GM23338 (cell line): Measurements from ENCODE around the gene NR5A2. TPM values are rescaled to one million over a fixed set of nuclear protein-coding genes. Genes with fewer than 3 reads are reported as not detected.
A peak's percentile ranks its signal among the peaks of the same experiment; 100 is the strongest.

ENCODE experiments used
- ATAC-seq: fragments of 200-7000 bp; cut with Tn5 transposase; 3 replicates; pipeline ENCODE4 v1.9.1; 2020
- DNase-seq: peaks from one replicate; pipeline ENCODE4 v3.0.0-alpha.2; 2015; ENCODE audit warnings: low spot score
- H2AFZ ChIP-seq: fragments of 200-600 bp; sonication (generic); 2 replicates; pipeline ENCODE4 v1.8.0; 2016; ENCODE audit warnings: antibody characterized with exemption, mild to moderate bottlenecking, moderate library complexity
- H3F3A ChIP-seq: fragments of 200-600 bp; sonication (generic); replicated peaks from 2 replicates; pipeline ENCODE4 v1.8.0; 2017; ENCODE audit warnings: antibody characterized with exemption, mixed run types, low read depth
- H3K27ac ChIP-seq: fragments of 200-600 bp; sonication (generic); 2 replicates; pipeline ENCODE4 v1.6.1; 2016; ENCODE audit warnings: low read depth
- H3K27me3 ChIP-seq: fragments of 200-600 bp; sonication (generic); 2 replicates; pipeline ENCODE4 v1.8.0; 2016; ENCODE audit warnings: mild to moderate bottlenecking, mixed run types, moderate library complexity; ENCODE audit not compliant: insufficient read depth
- H3K36me3 ChIP-seq: fragments of 200-600 bp; sonication (generic); 2 replicates; pipeline ENCODE4 v1.8.0; 2016; ENCODE audit warnings: mild to moderate bottlenecking; ENCODE audit not compliant: insufficient read depth
- H3K4me1 ChIP-seq: fragments of 200-600 bp; sonication (generic); 2 replicates; pipeline ENCODE4 v1.8.0; 2016; ENCODE audit warnings: mild to moderate bottlenecking, moderate library complexity; ENCODE audit not compliant: insufficient read depth
- H3K4me2 ChIP-seq: fragments of 200-600 bp; sonication (generic); 2 replicates; pipeline ENCODE4 v1.7.1; 2017; ENCODE audit warnings: mixed run types
- H3K4me3 ChIP-seq: fragments of 200-600 bp; sonication (generic); 2 replicates; pipeline ENCODE4 v1.6.1; 2016; ENCODE audit warnings: mixed run types
- H3K79me2 ChIP-seq: fragments of 200-600 bp; sonication (generic); replicated peaks from 2 replicates; pipeline ENCODE4 v1.8.0; 2017; ENCODE audit warnings: mild to moderate bottlenecking; ENCODE audit not compliant: insufficient read depth
- H3K9me2 ChIP-seq: fragments of 200-600 bp; sonication (generic); 2 replicates; pipeline ENCODE4 v1.8.0; 2017; ENCODE audit not compliant: insufficient read depth
- H4K20me1 ChIP-seq: fragments of 200-600 bp; sonication (generic); replicated peaks from 2 replicates; pipeline ENCODE4 v1.8.0; 2017; ENCODE audit warnings: mild to moderate bottlenecking; ENCODE audit not compliant: insufficient read depth
- H3K27ac Mint-ChIP-seq: 2 replicates; pipeline ENCODE4 v1.8.0; 2020; ENCODE audit warnings: inconsistent platforms, mild to moderate bottlenecking, moderate library complexity, mixed read lengths
- H3K27me3 Mint-ChIP-seq: 3 replicates; pipeline ENCODE4 v1.8.0; 2022; ENCODE audit warnings: low read depth, mild to moderate bottlenecking, moderate library complexity, mixed read lengths, inconsistent platforms; ENCODE audit not compliant: insufficient read depth, poor library complexity
- H3K36me3 Mint-ChIP-seq: 3 replicates; pipeline ENCODE4 v1.8.0; 2021; ENCODE audit warnings: low read depth, mild to moderate bottlenecking, inconsistent platforms, moderate library complexity, mixed read lengths
- H3K4me1 Mint-ChIP-seq: 3 replicates; pipeline ENCODE4 v1.8.0; 2020; ENCODE audit warnings: mild to moderate bottlenecking, inconsistent platforms, mixed read lengths
- H3K4me3 Mint-ChIP-seq: 3 replicates; pipeline ENCODE4 v1.8.0; 2021; ENCODE audit warnings: moderate library complexity, mild to moderate bottlenecking, inconsistent platforms, mixed read lengths
- H3K9me3 Mint-ChIP-seq: 3 replicates; pipeline ENCODE4 v1.8.0; 2020; ENCODE audit warnings: moderate library complexity, mild to moderate bottlenecking, inconsistent platforms, mixed read lengths
- EZH2 ChIP-seq: fragments of 200-600 bp; sonication (generic); IDR thresholded peaks from one replicate; pipeline ENCODE4 v1.8.0; 2017; ENCODE audit warnings: antibody characterized with exemption, mild to moderate bottlenecking, low read depth; ENCODE audit not compliant: unreplicated experiment
- EZH2phosphoT487 ChIP-seq: fragments of 200-600 bp; sonication (generic); IDR thresholded peaks from one replicate; pipeline ENCODE4 v1.8.1; 2018; ENCODE audit warnings: antibody characterized with exemption; ENCODE audit not compliant: unreplicated experiment
- JUNB ChIP-seq: IDR thresholded peaks from one replicate; pipeline ENCODE4 v1.6.1; 2016; ENCODE audit warnings: antibody characterized with exemption; ENCODE audit not compliant: unreplicated experiment
- POLR2AphosphoS5 ChIP-seq: IDR thresholded peaks from 2 replicates; pipeline ENCODE4 v1.6.1; 2016; ENCODE audit warnings: antibody characterized with exemption, low read depth
- STAT1 ChIP-seq: IDR thresholded peaks from one replicate; pipeline ENCODE4 v1.6.1; 2016; ENCODE audit warnings: antibody characterized with exemption; ENCODE audit not compliant: unreplicated experiment
- ZNF114 ChIP-seq: fragments of 250-450 bp; sonication (Bioruptor Pico); IDR thresholded peaks from 2 replicates; pipeline ENCODE4 v1.5.0; 2020; ENCODE audit warnings: mild to moderate bottlenecking, moderate library complexity
- ZNF331 ChIP-seq: fragments of 250-450 bp; sonication (Bioruptor Pico); IDR thresholded peaks from 2 replicates; pipeline ENCODE4 v1.5.0; 2020; ENCODE audit warnings: low read depth, mild to moderate bottlenecking, moderate library complexity
- long read RNA-seq: library from polyadenylated mRNA; unstranded; transcript quantifications from one replicate; pipeline ENCODE4 v2.0.0, GENCODE V29; 2020; ENCODE audit not compliant: unreplicated experiment
- polyA plus RNA-seq: library from polyadenylated mRNA; unstranded; fragments of >200 nt; fragmentation: Nextera tagmentation; extraction: Ambion mirVana; gene quantifications from 2 replicates; pipeline ENCODE4 v1.2.1, GENCODE V29; 2016
- total RNA-seq: library from RNA; depleted of rRNA; stranded (reverse); fragments of >200 nt; shearing (Covaris generic); gene quantifications from 2 replicates; pipeline ENCODE4 v1.2.3, GENCODE V29; 2014; rRNA removed
- TF ChIP-seq, protein P1 (sequence below): IDR thresholded peaks from 2 replicates; pipeline ENCODE4 v1.6.1; 2016; ENCODE audit warnings: antibody characterized with exemption
- TF ChIP-seq, protein P2 (sequence below): fragments of 250-450 bp; sonication (Bioruptor Pico); IDR thresholded peaks from 2 replicates; pipeline ENCODE4 v1.5.0; 2020; ENCODE audit warnings: mild to moderate bottlenecking, moderate library complexity

Gene NR5A2
- total RNA-seq (8.8 and 13.1 TPM in 2 replicates), polyA plus RNA-seq (4.4 and 4.5 TPM in 2 replicates)
- long read RNA-seq, partial matches to known transcripts, result 1 of 1 reads
- long read RNA-seq, other reads (novel, unspliced or antisense), result 0 of 1 reads

DNA sequence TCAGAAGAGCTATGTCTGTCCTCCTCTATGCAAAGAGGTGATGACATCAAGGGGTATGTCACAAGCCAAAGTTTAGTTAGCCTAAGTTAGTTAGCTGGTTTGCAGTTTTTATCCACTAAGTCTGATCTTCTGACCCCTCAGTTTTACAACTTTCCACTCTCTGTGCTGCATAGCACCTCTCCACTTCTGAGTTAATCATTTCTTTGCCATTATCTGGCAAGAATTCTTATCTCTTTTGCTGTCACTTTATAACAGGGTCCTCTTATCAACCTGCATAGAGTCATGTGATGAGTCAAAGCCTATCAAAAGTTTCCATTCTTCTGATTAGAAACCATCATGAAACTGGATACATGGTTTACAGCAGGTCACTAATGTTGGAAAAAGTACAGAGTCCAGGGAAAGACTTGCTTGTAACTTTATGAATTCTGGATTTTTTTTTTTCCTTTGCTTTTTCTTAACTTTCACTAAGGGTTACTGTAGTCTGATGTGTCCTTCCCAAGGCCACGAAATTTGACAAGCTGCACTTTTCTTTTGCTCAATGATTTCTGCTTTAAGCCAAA lies at the start of gene NR5A2:
Gene NR5A2, plus strand, starts transcription at position 447 of the 560 bp plus-strand sequence. CDS start 138 bp downstream, outside the sequence.
- H3K9me2 ChIP-seq, result no peaks in the 10 kb centered on the region
- H4K20me1 ChIP-seq, result no peaks in the 10 kb centered on the region
- H3F3A ChIP-seq, result peaks cover 10% of the 10 kb centered on the region
- H3K27ac Mint-ChIP-seq, result no peak within 1 kb of the TSS
- H3K27me3 ChIP-seq, result peaks cover 31% of the 10 kb centered on the region
- H3K9me3 Mint-ChIP-seq, result no peaks in the 10 kb centered on the region
- H3K4me3 ChIP-seq, result peak within 1 kb of the TSS; percentile 79
- ATAC-seq, result no peak
- no peaks in the 10 kb centered on the region for H3K36me3 Mint-ChIP-seq
- DNase-seq, result no peak
- H3K79me2 ChIP-seq, result no peaks in the 10 kb centered on the region
- H3K4me2 ChIP-seq, result peak within 1 kb of the TSS; percentile 86
- H3K4me1 Mint-ChIP-seq, result peaks cover 20% of the 10 kb centered on the region
- H3K36me3 ChIP-seq, result peaks cover 4% of the 10 kb centered on the region; the same call in 1 of the 2 replicates
- H2AFZ ChIP-seq, result no peak within 1 kb of the TSS
- peaks cover 28% of the 10 kb centered on the region for H3K27me3 Mint-ChIP-seq
- H3K4me1 ChIP-seq, result peaks cover 24% of the 10 kb centered on the region
- peak within 1 kb of the TSS; percentile 85 for H3K4me3 Mint-ChIP-seq
- no peak within 1 kb of the TSS for H3K27ac ChIP-seq
- TF ChIP-seq EZH2phosphoT487 (no peak), ZNF114 (CRISPR knock-in tag) (no peak)
- TF ChIP-seq, protein P1, sequence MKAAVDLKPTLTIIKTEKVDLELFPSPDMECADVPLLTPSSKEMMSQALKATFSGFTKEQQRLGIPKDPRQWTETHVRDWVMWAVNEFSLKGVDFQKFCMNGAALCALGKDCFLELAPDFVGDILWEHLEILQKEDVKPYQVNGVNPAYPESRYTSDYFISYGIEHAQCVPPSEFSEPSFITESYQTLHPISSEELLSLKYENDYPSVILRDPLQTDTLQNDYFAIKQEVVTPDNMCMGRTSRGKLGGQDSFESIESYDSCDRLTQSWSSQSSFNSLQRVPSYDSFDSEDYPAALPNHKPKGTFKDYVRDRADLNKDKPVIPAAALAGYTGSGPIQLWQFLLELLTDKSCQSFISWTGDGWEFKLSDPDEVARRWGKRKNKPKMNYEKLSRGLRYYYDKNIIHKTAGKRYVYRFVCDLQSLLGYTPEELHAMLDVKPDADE, result no peak

DNA sequence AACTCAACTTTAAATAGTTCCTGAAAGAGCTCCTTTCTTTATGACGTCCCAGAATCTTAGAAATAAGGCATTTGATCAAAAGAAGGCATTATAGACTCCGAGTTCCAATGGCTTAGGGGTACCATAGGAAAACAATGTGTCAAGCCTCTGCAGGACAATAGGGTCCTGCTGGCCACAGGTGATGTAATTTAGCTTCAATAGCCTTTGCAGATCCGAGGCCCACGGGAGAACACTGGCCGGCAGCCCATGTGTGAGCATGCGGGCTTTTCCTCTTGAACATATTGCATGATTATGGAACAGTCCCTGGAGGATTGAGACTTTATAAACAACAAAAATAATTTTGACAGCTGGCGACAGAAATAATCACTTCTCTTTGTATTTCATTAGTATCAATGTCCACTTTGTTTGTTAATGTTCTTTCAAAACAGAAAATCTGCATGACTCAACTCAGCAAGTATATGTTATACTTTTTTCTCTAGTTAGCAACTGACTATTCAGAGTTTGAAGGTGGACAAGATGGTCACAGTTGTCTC lies 49.0 kb upstream of the NR5A2 start:
- Histone ChIP-seq H3K79me2 (no peaks in the 10 kb centered on the region), H3K4me3 (no peak overlapping the region), H3K9me2 (no peaks in the 10 kb centered on the region), H2AFZ (no peak overlapping the region), H3K4me2 (no peak overlapping the region), H3K4me1 (peaks cover 31% of the 10 kb centered on the region), H3K27ac (no peak overlapping the region), H4K20me1 (no peaks in the 10 kb centered on the region), H3K27me3 (no peaks in the 10 kb centered on the region), H3K36me3 (no peaks in the 10 kb centered on the region), H3F3A (0 out of 2 replicates have a peak, but pooled peaks cover 5% of the 10 kb centered on the region)
- Mint-ChIP-seq H3K4me1 (peaks cover 29% of the 10 kb centered on the region), H3K36me3 (no peaks in the 10 kb centered on the region), H3K27ac (no peak overlapping the region), H3K27me3 (peaks cover 2% of the 10 kb centered on the region), H3K9me3 (no peaks in the 10 kb centered on the region), H3K4me3 (no peak overlapping the region)
- no peak for DNase-seq
- no peak; the same call in 2 of the 3 replicates for ATAC-seq
- no peak for TF ChIP-seq EZH2
- no peak for TF ChIP-seq POLR2AphosphoS5

DNA sequence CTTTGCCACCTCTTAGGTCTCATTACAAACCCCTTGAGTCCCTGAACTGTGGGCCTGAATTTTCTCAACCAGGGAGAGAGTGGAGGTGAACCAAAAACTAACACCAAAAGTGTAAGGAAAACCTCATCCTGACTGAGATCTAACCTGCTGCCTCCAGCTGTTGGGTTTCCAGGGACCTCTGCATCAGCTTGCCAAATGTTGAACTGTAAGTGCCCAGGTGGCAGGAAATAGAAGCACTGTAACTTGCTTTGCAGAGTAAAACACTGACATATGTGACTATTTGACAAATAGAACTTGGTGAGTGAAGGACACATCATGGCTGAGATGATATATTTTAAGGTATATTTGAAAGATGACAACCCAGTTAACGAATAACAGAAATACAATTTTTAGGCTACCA lies 48.4 kb upstream of the NR5A2 start:
- no peak for DNase-seq
- peaks cover 2% of the 10 kb centered on the region for H3K27me3 Mint-ChIP-seq
- TF ChIP-seq, protein P2, sequence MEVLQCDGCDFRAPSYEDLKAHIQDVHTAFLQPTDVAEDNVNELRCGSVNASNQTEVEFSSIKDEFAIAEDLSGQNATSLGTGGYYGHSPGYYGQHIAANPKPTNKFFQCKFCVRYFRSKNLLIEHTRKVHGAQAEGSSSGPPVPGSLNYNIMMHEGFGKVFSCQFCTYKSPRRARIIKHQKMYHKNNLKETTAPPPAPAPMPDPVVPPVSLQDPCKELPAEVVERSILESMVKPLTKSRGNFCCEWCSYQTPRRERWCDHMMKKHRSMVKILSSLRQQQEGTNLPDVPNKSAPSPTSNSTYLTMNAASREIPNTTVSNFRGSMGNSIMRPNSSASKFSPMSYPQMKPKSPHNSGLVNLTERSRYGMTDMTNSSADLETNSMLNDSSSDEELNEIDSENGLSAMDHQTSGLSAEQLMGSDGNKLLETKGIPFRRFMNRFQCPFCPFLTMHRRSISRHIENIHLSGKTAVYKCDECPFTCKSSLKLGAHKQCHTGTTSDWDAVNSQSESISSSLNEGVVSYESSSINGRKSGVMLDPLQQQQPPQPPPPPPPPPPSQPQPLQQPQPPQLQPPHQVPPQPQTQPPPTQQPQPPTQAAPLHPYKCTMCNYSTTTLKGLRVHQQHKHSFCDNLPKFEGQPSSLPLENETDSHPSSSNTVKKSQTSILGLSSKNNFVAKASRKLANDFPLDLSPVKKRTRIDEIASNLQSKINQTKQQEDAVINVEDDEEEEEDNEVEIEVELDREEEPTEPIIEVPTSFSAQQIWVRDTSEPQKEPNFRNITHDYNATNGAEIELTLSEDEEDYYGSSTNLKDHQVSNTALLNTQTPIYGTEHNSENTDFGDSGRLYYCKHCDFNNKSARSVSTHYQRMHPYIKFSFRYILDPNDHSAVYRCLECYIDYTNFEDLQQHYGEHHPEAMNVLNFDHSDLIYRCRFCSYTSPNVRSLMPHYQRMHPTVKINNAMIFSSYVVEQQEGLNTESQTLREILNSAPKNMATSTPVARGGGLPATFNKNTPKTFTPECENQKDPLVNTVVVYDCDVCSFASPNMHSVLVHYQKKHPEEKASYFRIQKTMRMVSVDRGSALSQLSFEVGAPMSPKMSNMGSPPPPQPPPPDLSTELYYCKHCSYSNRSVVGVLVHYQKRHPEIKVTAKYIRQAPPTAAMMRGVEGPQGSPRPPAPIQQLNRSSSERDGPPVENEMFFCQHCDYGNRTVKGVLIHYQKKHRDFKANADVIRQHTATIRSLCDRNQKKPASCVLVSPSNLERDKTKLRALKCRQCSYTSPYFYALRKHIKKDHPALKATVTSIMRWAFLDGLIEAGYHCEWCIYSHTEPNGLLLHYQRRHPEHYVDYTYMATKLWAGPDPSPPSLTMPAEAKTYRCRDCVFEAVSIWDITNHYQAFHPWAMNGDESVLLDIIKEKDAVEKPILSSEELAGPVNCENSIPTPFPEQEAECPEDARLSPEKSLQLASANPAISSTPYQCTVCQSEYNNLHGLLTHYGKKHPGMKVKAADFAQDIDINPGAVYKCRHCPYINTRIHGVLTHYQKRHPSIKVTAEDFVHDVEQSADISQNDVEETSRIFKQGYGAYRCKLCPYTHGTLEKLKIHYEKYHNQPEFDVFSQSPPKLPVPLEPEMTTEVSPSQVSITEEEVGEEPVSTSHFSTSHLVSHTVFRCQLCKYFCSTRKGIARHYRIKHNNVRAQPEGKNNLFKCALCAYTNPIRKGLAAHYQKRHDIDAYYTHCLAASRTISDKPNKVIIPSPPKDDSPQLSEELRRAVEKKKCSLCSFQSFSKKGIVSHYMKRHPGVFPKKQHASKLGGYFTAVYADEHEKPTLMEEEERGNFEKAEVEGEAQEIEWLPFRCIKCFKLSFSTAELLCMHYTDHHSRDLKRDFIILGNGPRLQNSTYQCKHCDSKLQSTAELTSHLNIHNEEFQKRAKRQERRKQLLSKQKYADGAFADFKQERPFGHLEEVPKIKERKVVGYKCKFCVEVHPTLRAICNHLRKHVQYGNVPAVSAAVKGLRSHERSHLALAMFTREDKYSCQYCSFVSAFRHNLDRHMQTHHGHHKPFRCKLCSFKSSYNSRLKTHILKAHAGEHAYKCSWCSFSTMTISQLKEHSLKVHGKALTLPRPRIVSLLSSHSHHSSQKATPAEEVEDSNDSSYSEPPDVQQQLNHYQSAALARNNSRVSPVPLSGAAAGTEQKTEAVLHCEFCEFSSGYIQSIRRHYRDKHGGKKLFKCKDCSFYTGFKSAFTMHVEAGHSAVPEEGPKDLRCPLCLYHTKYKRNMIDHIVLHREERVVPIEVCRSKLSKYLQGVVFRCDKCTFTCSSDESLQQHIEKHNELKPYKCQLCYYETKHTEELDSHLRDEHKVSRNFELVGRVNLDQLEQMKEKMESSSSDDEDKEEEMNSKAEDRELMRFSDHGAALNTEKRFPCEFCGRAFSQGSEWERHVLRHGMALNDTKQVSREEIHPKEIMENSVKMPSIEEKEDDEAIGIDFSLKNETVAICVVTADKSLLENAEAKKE (CRISPR knock-in tag), result no peak
- TF ChIP-seq STAT1 (no peak), ZNF331 (CRISPR knock-in tag) (no peak), EZH2 (no peak), JUNB (no peak), EZH2phosphoT487 (no peak)

More for the DNA sequence above, 48.4 kb upstream of the NR5A2 start:
- H3K36me3 ChIP-seq, result no peaks in the 10 kb centered on the region
- no peaks in the 10 kb centered on the region for H4K20me1 ChIP-seq
- no peaks in the 10 kb centered on the region for H3K79me2 ChIP-seq
- H3K9me2 ChIP-seq, result no peaks in the 10 kb centered on the region
- ATAC-seq, result no peak
- no peak overlapping the region for H3K4me3 ChIP-seq
- no peak overlapping the region for H3K27ac Mint-ChIP-seq
- no peak overlapping the region for H3K4me3 Mint-ChIP-seq
- H3K27ac ChIP-seq, result no peak overlapping the region
- no peaks in the 10 kb centered on the region for H3K27me3 ChIP-seq
- H2AFZ ChIP-seq, result peak overlapping the region; percentile 85
- peaks cover 28% of the 10 kb centered on the region for H3K4me1 Mint-ChIP-seq
- H3K4me1 ChIP-seq, result peaks cover 31% of the 10 kb centered on the region
- no peaks in the 10 kb centered on the region for H3K36me3 Mint-ChIP-seq
- 0 out of 2 replicates have a peak, but pooled peaks cover 5% of the 10 kb centered on the region for H3F3A ChIP-seq
- H3K4me2 ChIP-seq, result no peak overlapping the region
- H3K9me3 Mint-ChIP-seq, result no peaks in the 10 kb centered on the region
